NOMO-1 treated with dmso at 0.1 percent for 144 hours (cell line): ENCODE measurements around the gene FBXL17.
"Not testable (repeated sequence)": the region's sequence is repeated elsewhere in the genome, so short reads cannot be mapped to it uniquely, and the experiment has no call there.

Source experiments
- DNase-seq: peaks from one replicate; lab custom pipeline; 2025; ENCODE audit not compliant: unreplicated experiment; lab: John Stamatoyannopoulos, UW

Gene FBXL17

GRCh38 chr5:108167174-108167573 is 214.7 kb downstream of the FBXL17 start:
- no peak for DNase-seq

- no peak for DNase-seq
Observed at GRCh38 chr5:108164574-108164973, 217.3 kb downstream of the FBXL17 start.

GRCh38 chr5:108152854-108153253 is 229.0 kb downstream of the FBXL17 start:
- DNase-seq = not testable (repeated sequence)

GRCh38 chr5:108149369-108149768 is 232.5 kb downstream of the FBXL17 start:
- DNase-seq = no peak

GRCh38 chr5:108148715-108149139 is 233.2 kb downstream of the FBXL17 start:
- no peak for DNase-seq

- no peak for DNase-seq
Observed at GRCh38 chr5:108146222-108146621, 235.7 kb downstream of the FBXL17 start.

- peak; percentile 45 for DNase-seq
Observed at GRCh38 chr5:108145351-108145750, 236.5 kb downstream of the FBXL17 start.

- no peak for DNase-seq
Observed at GRCh38 chr5:108144332-108144731, 237.6 kb downstream of the FBXL17 start.

- no peak for DNase-seq
Observed at GRCh38 chr5:108143581-108143980, 238.3 kb downstream of the FBXL17 start.

- no peak for DNase-seq
Observed at GRCh38 chr5:108141676-108142075, 240.2 kb downstream of the FBXL17 start.

- no peak for DNase-seq
Observed at GRCh38 chr5:108136493-108136892, 245.4 kb downstream of the FBXL17 start.

- DNase-seq = no peak
Observed at GRCh38 chr5:108129129-108129528, 252.8 kb downstream of the FBXL17 start.

- DNase-seq = no peak
Observed at GRCh38 chr5:108125771-108126511, 256.0 kb downstream of the FBXL17 start.

- no peak for DNase-seq
Observed at GRCh38 chr5:108124596-108124995, 257.3 kb downstream of the FBXL17 start.

- DNase-seq = no peak
Observed at GRCh38 chr5:108122702-108123101, 259.2 kb downstream of the FBXL17 start.

GRCh38 chr5:108118813-108119514 is 262.9 kb downstream of the FBXL17 start:
- no peak for DNase-seq

GRCh38 chr5:108115673-108116072 is 266.2 kb downstream of the FBXL17 start:
- DNase-seq = no peak

GRCh38 chr5:108113950-108114349 is 267.9 kb downstream of the FBXL17 start:
- no peak for DNase-seq

GRCh38 chr5:108111736-108112135 is 270.2 kb downstream of the FBXL17 start:
- DNase-seq = no peak

- DNase-seq = no peak
Observed at GRCh38 chr5:108109059-108109458, 272.8 kb downstream of the FBXL17 start.

- no peak for DNase-seq
Observed at GRCh38 chr5:108104448-108104847, 277.4 kb downstream of the FBXL17 start.

GRCh38 chr5:108102463-108102862 is 279.4 kb downstream of the FBXL17 start:
- no peak for DNase-seq
